ENCODE data around the gene NAALADL2. TPM values are rescaled to one million over a fixed set of nuclear protein-coding genes. Genes with fewer than 3 reads are reported as not detected.

Gene NAALADL2
- polyA plus RNA-seq, 1 donor from 2014 or later = 1.6 TPM

GRCh38 chr3:175226444-175226843 lies 367.3 kb downstream of the NAALADL2 start:
- H3K9ac ChIP-seq (ENCODE audit: low read length) = no peak overlapping the region
- H3K36me3 ChIP-seq (ENCODE audit: insufficient read depth, low read length) = no peaks in the 10 kb centered on the region
- no peak overlapping the region for H2AFZ ChIP-seq (ENCODE audit: low read depth, low read length)
- H3K4me3 ChIP-seq (ENCODE audit: low read length) = no peak overlapping the region
- H3K9me2 ChIP-seq (ENCODE audit: insufficient read depth, low read length) = no peaks in the 10 kb centered on the region
- no peak overlapping the region for H3K4me2 ChIP-seq (ENCODE audit: low read length)
- TF ChIP-seq, protein P1, sequence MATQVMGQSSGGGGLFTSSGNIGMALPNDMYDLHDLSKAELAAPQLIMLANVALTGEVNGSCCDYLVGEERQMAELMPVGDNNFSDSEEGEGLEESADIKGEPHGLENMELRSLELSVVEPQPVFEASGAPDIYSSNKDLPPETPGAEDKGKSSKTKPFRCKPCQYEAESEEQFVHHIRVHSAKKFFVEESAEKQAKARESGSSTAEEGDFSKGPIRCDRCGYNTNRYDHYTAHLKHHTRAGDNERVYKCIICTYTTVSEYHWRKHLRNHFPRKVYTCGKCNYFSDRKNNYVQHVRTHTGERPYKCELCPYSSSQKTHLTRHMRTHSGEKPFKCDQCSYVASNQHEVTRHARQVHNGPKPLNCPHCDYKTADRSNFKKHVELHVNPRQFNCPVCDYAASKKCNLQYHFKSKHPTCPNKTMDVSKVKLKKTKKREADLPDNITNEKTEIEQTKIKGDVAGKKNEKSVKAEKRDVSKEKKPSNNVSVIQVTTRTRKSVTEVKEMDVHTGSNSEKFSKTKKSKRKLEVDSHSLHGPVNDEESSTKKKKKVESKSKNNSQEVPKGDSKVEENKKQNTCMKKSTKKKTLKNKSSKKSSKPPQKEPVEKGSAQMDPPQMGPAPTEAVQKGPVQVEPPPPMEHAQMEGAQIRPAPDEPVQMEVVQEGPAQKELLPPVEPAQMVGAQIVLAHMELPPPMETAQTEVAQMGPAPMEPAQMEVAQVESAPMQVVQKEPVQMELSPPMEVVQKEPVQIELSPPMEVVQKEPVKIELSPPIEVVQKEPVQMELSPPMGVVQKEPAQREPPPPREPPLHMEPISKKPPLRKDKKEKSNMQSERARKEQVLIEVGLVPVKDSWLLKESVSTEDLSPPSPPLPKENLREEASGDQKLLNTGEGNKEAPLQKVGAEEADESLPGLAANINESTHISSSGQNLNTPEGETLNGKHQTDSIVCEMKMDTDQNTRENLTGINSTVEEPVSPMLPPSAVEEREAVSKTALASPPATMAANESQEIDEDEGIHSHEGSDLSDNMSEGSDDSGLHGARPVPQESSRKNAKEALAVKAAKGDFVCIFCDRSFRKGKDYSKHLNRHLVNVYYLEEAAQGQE (IDR thresholded peaks at IDR 0.05; ENCODE audit: borderline replicate concordance) = no peak
- TF ChIP-seq POLR2AphosphoS5 (IDR thresholded peaks at IDR 0.05) (no peak), EZH2 (IDR thresholded peaks at IDR 0.05; ENCODE audit: borderline replicate concordance, insufficient read depth, low read length, poor library complexity, severe bottlenecking) (no peak), SMC3 (conservative IDR thresholded peaks at IDR 0.05; ENCODE audit: poor library complexity) (no peak), CTCF (IDR thresholded peaks at IDR 0.05; ENCODE audit: poor library complexity, severe bottlenecking) (no peak), TAF1 (IDR thresholded peaks at IDR 0.05; ENCODE audit: low read depth) (no peak), RAD21 (conservative IDR thresholded peaks at IDR 0.05) (no peak), EP300 (conservative IDR thresholded peaks at IDR 0.05; ENCODE audit: poor library complexity, severe bottlenecking) (no peak), MXI1 (conservative IDR thresholded peaks at IDR 0.05; ENCODE audit: poor library complexity, severe bottlenecking) (no peak)
- no peaks in the 10 kb centered on the region for H3K27me3 ChIP-seq (ENCODE audit: insufficient read depth, low read depth, low read length)
- no peaks in the 10 kb centered on the region for H3K9me3 ChIP-seq (ENCODE audit: low read length)
- no peaks in the 10 kb centered on the region for H4K20me1 ChIP-seq (ENCODE audit: insufficient read depth)
- H3K79me2 ChIP-seq (replicated peaks; ENCODE audit: insufficient read depth, low read length) = no peaks in the 10 kb centered on the region
- no peaks in the 10 kb centered on the region for H3F3A ChIP-seq (ENCODE audit: insufficient read depth, low read length, poor library complexity, severe bottlenecking)
- no peak overlapping the region for H3K27ac ChIP-seq (ENCODE audit: low read length)

DNA sequence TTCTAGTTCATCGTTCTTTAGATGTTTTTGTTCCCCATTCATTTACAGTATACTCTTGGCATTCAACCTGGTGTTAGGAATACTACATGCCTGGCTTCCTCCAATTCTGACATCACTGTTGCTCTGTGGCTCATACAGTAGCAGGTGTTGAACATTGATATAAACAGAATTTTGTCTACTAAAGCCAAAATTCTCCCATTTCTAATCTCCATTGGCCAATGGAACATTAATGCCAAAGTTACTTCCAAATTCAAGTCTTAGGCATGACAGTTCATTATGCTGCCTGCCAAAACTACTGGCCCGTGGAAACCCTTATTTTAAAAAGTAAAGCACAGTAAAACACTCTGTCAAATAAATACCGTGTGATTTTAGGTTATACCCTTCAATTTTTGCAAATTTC lies 368.0 kb downstream of the NAALADL2 start:
- TF ChIP-seq EP300 (conservative IDR thresholded peaks at IDR 0.05; ENCODE audit: poor library complexity, severe bottlenecking) = no peak
- no peak for TF ChIP-seq MXI1 (conservative IDR thresholded peaks at IDR 0.05; ENCODE audit: poor library complexity, severe bottlenecking)
- no peaks in the 10 kb centered on the region for H3K36me3 ChIP-seq (ENCODE audit: insufficient read depth, low read length)
- H3K4me3 ChIP-seq (ENCODE audit: low read length) = no peak overlapping the region
- no peaks in the 10 kb centered on the region for H3K9me3 ChIP-seq (ENCODE audit: low read length)
- no peaks in the 10 kb centered on the region for H4K20me1 ChIP-seq (ENCODE audit: insufficient read depth)
- H3K27me3 ChIP-seq (ENCODE audit: insufficient read depth, low read depth, low read length) = no peaks in the 10 kb centered on the region
- no peaks in the 10 kb centered on the region for H3K9me2 ChIP-seq (ENCODE audit: insufficient read depth, low read length)
- H3K4me2 ChIP-seq (ENCODE audit: low read length) = no peak overlapping the region
- H3F3A ChIP-seq (ENCODE audit: insufficient read depth, low read length, poor library complexity, severe bottlenecking) = no peaks in the 10 kb centered on the region
- no peak overlapping the region for H3K9ac ChIP-seq (ENCODE audit: low read length)
- H2AFZ ChIP-seq (ENCODE audit: low read depth, low read length) = no peak overlapping the region
- no peak overlapping the region for H3K27ac ChIP-seq (ENCODE audit: low read length)
- no peaks in the 10 kb centered on the region for H3K79me2 ChIP-seq (replicated peaks; ENCODE audit: insufficient read depth, low read length)
